NCI-H345 treated with DMSO at 0.1 percent for 48 hours (cell line): ENCODE measurements around the gene SMAD6.

Experiments used
- DNase-seq: peaks from one replicate; lab custom pipeline; 2025; ENCODE audit not compliant: unreplicated experiment; lab: John Stamatoyannopoulos, UW

SMAD6 gene

DNA sequence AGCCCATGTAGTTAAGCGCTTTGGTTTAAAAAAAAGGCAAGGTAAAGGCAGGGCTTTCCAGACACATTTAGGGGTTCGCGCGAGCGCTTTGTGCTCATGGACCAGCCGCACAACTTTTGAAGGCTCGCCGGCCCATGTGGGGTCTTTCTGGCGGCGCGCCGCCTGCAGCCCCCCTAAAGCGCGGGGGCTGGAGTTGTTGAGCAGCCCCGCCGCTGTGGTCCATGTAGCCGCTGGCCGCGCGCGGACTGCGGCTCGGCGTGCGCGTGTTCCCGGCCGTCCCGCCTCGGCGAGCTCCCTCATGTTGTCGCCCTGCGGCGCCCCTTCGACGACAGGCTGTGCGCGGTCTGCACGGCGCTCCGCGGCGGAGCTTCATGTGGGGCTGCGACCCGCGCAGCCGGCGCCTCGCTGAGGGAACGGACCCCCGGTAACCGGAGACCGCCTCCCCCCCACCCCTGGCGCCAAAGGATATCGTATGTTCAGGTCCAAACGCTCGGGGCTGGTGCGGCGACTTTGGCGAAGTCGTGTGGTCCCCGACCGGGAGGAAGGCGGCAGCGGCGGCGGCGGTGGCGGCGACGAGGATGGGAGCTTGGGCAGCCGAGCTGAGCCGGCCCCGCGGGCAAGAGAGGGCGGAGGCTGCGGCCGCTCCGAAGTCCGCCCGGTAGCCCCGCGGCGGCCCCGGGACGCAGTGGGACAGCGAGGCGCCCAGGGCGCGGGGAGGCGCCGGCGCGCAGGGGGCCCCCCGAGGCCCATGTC lies 927 bp downstream of the SMAD6 start:
- no peak for DNase-seq

DNA sequence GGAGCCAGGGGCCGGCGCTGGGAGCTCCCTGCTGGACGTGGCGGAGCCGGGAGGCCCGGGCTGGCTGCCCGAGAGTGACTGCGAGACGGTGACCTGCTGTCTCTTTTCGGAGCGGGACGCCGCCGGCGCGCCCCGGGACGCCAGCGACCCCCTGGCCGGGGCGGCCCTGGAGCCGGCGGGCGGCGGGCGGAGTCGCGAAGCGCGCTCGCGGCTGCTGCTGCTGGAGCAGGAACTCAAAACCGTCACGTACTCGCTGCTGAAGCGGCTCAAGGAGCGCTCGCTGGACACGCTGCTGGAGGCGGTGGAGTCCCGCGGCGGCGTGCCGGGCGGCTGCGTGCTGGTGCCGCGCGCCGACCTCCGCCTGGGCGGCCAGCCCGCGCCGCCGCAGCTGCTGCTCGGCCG lies 1.5 kb downstream of the SMAD6 start:
- no peak for DNase-seq

DNA sequence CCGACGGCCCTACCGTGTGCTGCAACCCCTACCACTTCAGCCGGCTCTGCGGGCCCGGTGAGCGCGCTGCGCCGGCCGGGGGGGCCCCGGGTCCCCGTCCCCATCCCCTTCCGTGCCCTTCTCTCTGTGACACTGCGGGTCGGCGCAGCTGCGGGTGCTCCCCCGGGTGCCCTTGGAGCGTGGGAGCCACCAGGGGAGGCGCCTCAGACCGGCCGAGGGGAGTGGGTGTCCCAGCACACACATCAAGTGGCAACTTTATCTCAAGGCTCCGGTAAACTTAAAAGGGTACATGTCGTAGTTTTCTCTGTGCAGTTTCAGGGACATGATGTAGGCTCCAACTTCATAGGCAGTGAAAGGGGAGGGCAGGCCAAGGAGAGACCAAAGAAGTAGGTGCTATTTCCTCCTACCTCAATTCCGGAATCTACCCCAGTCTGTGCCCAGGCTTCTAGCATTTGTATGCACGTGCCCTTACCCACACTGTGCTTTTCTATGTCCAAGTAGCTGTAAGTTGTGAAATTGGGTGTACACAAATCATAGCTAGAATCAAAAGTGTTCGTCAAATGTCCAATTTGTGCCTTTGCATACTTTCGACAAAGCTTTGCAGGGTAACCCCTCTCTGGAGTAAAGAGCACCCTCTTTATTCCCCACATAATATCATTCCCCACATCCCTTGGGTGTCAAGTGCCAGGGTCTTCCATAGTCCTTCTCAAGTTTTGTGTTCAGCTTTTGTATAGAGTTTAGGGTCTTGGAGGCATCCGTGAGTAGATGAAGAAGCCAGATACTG lies 2.2 kb downstream of the SMAD6 start:
- DNase-seq: no peak

- no peak for DNase-seq
Observed at GRCh38 chr15:66704803-66705153, 2.7 kb downstream of the SMAD6 start.

- no peak for DNase-seq
Observed at GRCh38 chr15:66705277-66706146, 3.5 kb downstream of the SMAD6 start.

GRCh38 chr15:66706225-66706732 lies 4.2 kb downstream of the SMAD6 start:
- DNase-seq: no peak

GRCh38 chr15:66706840-66707239 lies 4.8 kb downstream of the SMAD6 start:
- DNase-seq: no peak

DNA sequence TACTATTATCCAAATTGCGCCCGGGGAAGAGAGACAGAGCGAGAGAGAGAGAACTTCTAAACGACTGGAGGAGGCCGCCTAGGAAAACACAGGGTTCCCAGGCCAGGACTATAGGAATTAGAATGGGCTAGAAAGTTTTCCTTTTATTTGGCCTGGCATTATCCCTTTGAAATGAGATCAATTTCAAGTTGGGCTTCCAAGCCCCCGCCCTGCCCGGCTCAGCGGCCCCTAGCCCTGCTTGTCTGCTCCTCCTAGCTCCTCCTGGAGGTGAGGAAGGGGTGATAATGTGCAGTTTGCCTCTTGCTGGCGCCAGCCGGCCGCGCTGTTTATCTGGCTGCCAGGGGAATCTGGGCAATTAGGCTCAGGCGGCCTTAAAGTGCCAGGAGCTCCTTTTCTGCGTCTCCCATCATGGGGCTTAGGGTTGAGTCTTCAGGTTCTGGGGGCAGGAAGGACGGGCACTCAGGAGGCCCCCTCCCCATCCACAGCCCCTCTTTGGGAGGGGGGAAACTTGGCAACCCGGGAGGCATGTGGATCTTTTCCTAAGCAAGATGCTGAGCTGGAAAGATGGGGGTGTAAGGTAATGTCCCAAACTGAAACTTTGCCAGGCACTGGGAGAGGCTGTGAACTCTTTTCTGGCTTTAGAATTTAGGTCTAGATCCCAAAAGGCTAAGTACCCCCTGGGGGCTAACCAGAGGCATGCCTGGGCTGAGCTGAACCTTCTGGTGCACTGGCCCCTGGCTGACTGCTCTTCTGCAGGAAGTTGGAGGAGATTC lies 5.5 kb downstream of the SMAD6 start:
- DNase-seq: no peak

GRCh38 chr15:66708389-66708788 lies 6.4 kb downstream of the SMAD6 start:
- DNase-seq: no peak

DNA sequence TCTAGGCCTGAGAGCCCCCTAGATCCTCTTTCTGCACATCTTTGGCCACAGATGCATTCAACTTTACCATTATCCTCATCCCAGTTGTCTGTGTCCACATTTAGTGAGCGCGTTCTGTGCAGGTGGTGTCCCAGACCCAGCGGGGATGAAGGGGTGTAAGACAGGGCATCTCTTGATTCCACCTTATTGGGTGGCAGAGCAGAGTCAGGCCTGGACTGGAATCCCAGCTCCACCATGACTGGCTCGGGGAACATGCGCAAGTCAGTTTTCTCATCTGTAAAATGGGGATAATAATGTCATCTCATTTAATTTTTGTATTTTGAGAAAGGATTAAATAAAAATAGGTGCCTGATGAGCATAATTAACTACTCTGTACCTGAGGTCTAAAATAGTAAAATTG lies 7.8 kb downstream of the SMAD6 start:
- no peak for DNase-seq

DNA sequence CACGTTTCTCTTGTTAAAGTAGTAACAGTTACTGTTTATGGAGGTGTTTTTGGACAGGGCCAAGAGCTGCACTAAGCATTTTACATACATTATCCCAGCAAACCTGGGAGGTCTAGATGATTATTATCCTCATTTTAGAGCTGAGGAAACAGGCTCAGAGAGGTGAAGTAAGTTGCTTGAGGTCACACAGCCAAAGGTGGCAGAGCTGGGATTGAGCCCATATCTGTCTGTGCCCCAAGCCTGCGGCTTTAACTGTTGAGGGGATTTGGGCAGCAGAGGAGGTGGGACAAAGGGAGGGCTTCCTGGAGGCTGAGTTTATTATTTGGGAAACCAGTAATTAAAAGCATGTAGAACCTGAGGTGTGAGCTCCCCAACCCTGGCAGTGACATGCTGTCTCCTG lies 9.2 kb downstream of the SMAD6 start:
- DNase-seq: no peak

- DNase-seq: no peak
Observed at GRCh38 chr15:66711862-66712261, 9.8 kb downstream of the SMAD6 start.

- no peak for DNase-seq
Observed at GRCh38 chr15:66713843-66714508, 11.9 kb downstream of the SMAD6 start.

- DNase-seq: no peak
Observed at GRCh38 chr15:66714543-66714981, 12.5 kb downstream of the SMAD6 start.

- no peak for DNase-seq
Observed at GRCh38 chr15:66715181-66715624, 13.2 kb downstream of the SMAD6 start.

DNA sequence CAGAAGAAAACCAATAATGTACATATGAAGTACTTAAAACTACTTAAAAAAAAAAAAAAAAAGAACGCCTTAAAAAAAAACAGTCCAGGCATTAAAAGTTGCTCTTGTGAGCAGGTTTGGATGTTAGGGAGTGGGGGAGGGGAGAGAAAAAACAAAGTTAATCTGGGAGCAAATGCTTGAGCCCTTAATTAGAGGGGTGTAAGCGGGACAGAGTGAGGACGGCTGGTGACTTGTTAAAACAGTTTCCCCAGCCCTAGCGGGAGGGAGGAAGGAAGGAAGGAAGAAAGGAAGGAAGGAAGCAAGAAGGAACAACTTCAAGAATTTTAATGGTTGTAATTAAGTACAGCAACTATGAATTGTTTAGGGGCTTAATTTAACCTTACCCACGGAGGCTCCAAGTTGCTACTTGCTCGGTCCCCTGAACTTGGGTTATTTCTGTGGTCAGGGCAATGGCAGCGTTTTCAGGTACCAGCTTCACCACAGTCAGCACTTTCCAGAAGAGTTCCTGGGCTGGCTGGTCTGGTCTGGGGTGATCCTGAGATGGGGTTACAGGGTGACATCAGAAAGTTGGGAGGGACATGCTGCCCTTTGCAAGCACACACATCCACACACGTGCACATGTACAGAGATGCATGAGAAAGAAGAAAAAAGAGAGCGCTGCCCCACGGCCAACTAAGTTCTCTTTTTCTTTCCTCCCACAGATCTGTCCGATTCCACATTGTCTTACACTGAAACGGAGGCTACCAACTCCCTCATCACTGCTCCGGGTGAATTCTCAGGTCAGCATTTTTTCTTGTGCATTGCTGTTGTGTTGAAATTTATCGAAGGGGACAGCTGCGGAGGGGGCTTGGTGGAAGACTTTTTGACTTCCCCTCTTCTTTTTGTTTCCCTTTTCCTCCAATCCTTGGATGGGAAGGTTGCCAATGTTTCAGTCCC lies 14.0 kb downstream of the SMAD6 start:
- no peak for DNase-seq

GRCh38 chr15:66716656-66717020 lies 14.6 kb downstream of the SMAD6 start:
- no peak for DNase-seq

GRCh38 chr15:66718220-66718988 lies 16.4 kb downstream of the SMAD6 start:
- no peak for DNase-seq
